Measurements from ENCODE around the gene RHOD.

Gene RHOD

GRCh38 chr11:67024966-67025365 lies 31.7 kb upstream of the RHOD start:
- Histone ChIP-seq H3K4me3 (no peak overlapping the region), H3K36me3 (replicated peaks) (no peaks in the 10 kb centered on the region), H3K9me3 (no peaks in the 10 kb centered on the region), H3K4me1 (peaks cover 5% of the 10 kb centered on the region; the same call in 1 of the 2 replicates), H3K27me3 (ENCODE audit: low read depth) (peaks cover 3% of the 10 kb centered on the region; the same call in 1 of the 2 replicates)
- in situ Hi-C loops (cut with MboI; ENCODE audit: low sequenced_read_pairs), result no loop called here
- no peak for DNase-seq (ENCODE audit: low spot score in 2 of 2)

DNA sequence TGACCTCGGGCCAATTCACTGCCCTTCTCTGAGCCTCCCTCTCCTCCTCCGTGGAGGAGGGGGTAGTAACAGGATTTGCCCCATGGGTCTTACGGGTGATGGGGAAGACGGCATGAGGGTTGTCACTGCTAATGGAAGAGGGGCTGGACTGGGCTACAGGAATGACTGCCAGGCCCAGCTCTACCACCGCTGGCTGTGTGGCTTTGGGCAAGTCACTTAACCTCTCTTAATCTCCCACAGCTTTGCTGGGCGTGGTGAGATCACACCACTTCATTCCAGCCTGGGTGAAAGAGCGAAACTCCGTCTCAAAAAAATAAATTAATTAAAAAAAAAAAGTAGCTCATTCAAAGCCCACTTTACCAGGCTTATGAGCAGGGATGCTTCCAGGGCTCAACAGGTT lies 30.9 kb upstream of the RHOD start:
- no peak for DNase-seq (ENCODE audit: low spot score in 2 of 2)
- in situ Hi-C loops (cut with MboI; ENCODE audit: low sequenced_read_pairs), result no loop called here
- Histone ChIP-seq H3K27me3 (ENCODE audit: low read depth) (peaks cover 3% of the 10 kb centered on the region; the same call in 1 of the 2 replicates), H3K36me3 (replicated peaks) (no peaks in the 10 kb centered on the region), H3K4me3 (no peak overlapping the region), H3K9me3 (no peaks in the 10 kb centered on the region), H3K4me1 (peaks cover 5% of the 10 kb centered on the region; the same call in 1 of the 2 replicates)

GRCh38 chr11:67026941-67027340 lies 29.7 kb upstream of the RHOD start:
- Histone ChIP-seq H3K27me3 (ENCODE audit: low read depth) (peaks cover 3% of the 10 kb centered on the region; the same call in 1 of the 2 replicates), H3K4me1 (peaks cover 5% of the 10 kb centered on the region; the same call in 1 of the 2 replicates), H3K9me3 (no peaks in the 10 kb centered on the region), H3K36me3 (replicated peaks) (no peaks in the 10 kb centered on the region), H3K4me3 (no peak overlapping the region)
- no peak for DNase-seq (ENCODE audit: low spot score in 2 of 2)
- in situ Hi-C loops (cut with MboI; ENCODE audit: low sequenced_read_pairs), result no loop called here

- no peak for DNase-seq (ENCODE audit: low spot score in 2 of 2)
- H3K4me3 ChIP-seq, result no peak overlapping the region
- no peaks in the 10 kb centered on the region for H3K36me3 ChIP-seq (replicated peaks)
- peaks cover 3% of the 10 kb centered on the region; the same call in 1 of the 2 replicates for H3K27me3 ChIP-seq (ENCODE audit: low read depth)
- in situ Hi-C loops (cut with MboI; ENCODE audit: low sequenced_read_pairs), result no loop called here
- H3K4me1 ChIP-seq, result peaks cover 4% of the 10 kb centered on the region; the same call in 1 of the 2 replicates
- H3K9me3 ChIP-seq, result no peaks in the 10 kb centered on the region
Observed at GRCh38 chr11:67027483-67027930, 29.1 kb upstream of the RHOD start.

DNA sequence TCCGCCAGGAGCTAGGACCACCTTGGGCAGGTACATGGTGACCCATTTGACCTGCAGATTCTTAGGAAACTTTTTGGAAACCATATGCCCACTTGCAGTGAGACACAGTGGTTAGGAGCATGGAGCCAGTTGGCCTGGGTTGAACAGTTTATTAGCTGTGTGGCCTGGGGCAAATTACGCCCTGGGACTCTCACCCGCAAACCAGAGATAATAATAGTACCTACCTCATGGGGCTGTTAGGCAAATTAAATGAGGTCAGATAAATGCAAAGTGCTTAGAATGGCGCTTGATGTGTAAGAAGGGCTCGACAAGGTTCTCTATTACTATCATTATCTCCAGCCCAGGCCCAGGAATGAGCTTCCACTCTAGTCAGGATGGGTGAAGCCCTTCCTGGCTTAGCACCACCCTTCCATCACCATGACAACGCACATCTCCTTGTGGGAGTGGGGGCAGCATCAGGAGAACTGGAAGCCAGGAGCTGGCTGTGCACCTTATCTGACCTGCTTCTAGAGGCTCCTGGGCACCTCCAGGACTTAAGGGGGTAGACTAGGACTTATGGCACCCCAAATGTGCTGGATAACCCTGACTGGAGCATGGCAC lies 28.6 kb upstream of the RHOD start:
- H3K4me3 ChIP-seq, result no peak overlapping the region
- no peak for DNase-seq (ENCODE audit: low spot score in 2 of 2)
- H3K27me3 ChIP-seq (ENCODE audit: low read depth), result peaks cover 3% of the 10 kb centered on the region; the same call in 1 of the 2 replicates
- no peaks in the 10 kb centered on the region for H3K9me3 ChIP-seq
- no peaks in the 10 kb centered on the region for H3K4me1 ChIP-seq
- no peaks in the 10 kb centered on the region for H3K36me3 ChIP-seq (replicated peaks)
- in situ Hi-C loops (cut with MboI; ENCODE audit: low sequenced_read_pairs), result no loop called here

DNA sequence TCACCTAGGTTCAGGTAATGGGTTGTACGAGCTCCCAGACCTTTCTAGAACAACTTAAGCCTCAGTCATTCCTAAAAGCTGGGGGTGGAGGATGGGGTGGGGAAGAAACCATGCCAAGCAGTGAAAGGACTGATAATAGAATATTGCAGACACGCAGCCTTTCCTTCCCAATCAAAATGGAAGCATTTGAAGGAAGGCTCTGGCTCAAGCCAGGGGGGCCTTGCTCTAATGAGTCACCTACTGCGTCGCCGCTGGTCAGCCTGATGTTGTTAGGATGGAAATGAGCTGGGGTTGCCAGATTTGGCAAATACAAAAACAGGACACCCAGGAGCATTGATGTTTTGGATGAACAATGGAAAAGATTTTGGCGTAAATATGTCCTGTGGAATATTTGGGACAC lies 27.5 kb upstream of the RHOD start:
- DNase-seq (ENCODE audit: low spot score in 2 of 2), result no peak
- H3K9me3 ChIP-seq, result no peaks in the 10 kb centered on the region

DNA sequence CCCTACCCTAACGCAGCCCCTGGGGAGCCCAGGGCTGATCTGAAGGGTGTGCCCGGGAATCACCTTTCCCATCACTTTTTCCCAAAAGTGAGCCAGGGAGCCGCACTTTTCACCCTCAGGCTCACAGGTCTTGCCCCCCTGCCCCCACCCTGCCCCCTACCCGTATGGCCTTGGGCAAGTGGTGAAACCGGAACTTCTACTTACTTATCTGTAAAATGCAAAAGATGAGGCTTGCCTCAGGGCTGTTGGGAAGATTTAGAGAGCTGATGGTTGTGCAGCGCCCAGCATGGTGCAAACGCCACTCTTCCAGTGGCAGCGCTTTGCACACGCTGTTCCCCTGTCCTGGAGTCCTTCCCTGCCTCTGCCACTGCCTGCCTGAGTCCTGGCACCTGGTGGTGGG lies 25.7 kb upstream of the RHOD start:
- Histone ChIP-seq H3K9me3 (no peaks in the 10 kb centered on the region), H3K4me3 (no peak overlapping the region), H3K27me3 (ENCODE audit: low read depth) (no peaks in the 10 kb centered on the region), H3K36me3 (replicated peaks) (no peaks in the 10 kb centered on the region), H3K4me1 (no peaks in the 10 kb centered on the region)
- no peak for DNase-seq (ENCODE audit: low spot score in 2 of 2)
- in situ Hi-C loops (cut with MboI; ENCODE audit: low sequenced_read_pairs), result no loop called here

More for the DNA sequence above, 27.5 kb upstream of the RHOD start:
- no peaks in the 10 kb centered on the region for H3K36me3 ChIP-seq (replicated peaks)
- H3K27me3 ChIP-seq (ENCODE audit: low read depth), result no peaks in the 10 kb centered on the region
- no peak overlapping the region for H3K4me3 ChIP-seq
- H3K4me1 ChIP-seq, result no peaks in the 10 kb centered on the region
- in situ Hi-C loops (cut with MboI; ENCODE audit: low sequenced_read_pairs), result no loop called here

GRCh38 chr11:67031791-67032561 lies 24.7 kb upstream of the RHOD start:
- DNase-seq (ENCODE audit: low spot score in 2 of 2), result no peak
- no peak overlapping the region for H3K4me3 ChIP-seq
- H3K4me1 ChIP-seq, result no peaks in the 10 kb centered on the region
- in situ Hi-C loops (cut with MboI; ENCODE audit: low sequenced_read_pairs), result no loop called here
- no peaks in the 10 kb centered on the region for H3K27me3 ChIP-seq (ENCODE audit: low read depth)
- H3K36me3 ChIP-seq (replicated peaks), result no peaks in the 10 kb centered on the region
- H3K9me3 ChIP-seq, result no peaks in the 10 kb centered on the region

DNA sequence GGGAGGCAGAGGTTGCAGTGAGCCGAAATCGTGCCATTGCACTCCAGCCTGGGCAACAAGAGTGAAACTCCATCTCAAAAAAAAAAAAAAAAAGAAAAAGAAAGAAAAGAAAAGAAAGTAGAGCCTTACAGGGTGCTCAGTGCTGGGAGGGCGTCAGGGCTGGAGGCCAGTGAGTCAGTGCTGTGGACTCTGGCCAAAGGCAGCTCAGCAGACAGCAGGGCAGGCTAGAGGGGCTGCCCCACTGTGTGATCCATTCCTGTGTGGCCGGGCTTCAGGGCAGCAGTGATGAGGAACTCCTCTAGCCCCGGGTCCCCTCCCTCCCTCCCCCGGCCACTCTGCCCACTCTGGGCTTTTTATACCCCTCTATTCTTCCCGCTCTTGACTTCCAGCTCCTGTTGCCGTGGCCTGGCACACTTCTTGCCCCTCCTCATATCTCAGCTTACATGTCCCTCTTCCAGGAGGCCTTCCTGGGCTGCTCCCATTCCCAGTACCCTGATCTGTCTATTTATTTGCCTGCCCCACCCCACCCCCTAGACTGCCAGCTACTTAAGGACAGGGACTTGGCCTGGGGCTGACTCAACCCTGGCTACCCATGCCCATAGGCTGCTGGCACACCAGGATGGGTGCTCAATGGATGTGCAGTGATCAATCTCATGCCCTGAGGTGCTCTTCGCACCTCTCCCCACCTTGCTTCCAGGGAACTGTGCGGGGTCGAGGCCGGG lies 23.7 kb upstream of the RHOD start:
- no peaks in the 10 kb centered on the region for H3K9me3 ChIP-seq
- in situ Hi-C loops (cut with MboI; ENCODE audit: low sequenced_read_pairs), result no loop called here
- H3K4me3 ChIP-seq, result no peak overlapping the region
- DNase-seq (ENCODE audit: low spot score in 2 of 2), result no peak
- H3K36me3 ChIP-seq (replicated peaks), result no peaks in the 10 kb centered on the region
- H3K27me3 ChIP-seq (ENCODE audit: low read depth), result no peaks in the 10 kb centered on the region
- H3K4me1 ChIP-seq, result no peaks in the 10 kb centered on the region

- no peaks in the 10 kb centered on the region for H3K36me3 ChIP-seq (replicated peaks)
- in situ Hi-C loops (cut with MboI; ENCODE audit: low sequenced_read_pairs), result no loop called here
- no peak overlapping the region for H3K4me3 ChIP-seq
- no peak for DNase-seq (ENCODE audit: low spot score in 2 of 2)
- no peaks in the 10 kb centered on the region for H3K9me3 ChIP-seq
- no peaks in the 10 kb centered on the region for H3K4me1 ChIP-seq
- no peaks in the 10 kb centered on the region for H3K27me3 ChIP-seq (ENCODE audit: low read depth)
Observed at GRCh38 chr11:67033661-67034166, 22.9 kb upstream of the RHOD start.

- Histone ChIP-seq H3K27me3 (ENCODE audit: low read depth) (no peaks in the 10 kb centered on the region), H3K36me3 (replicated peaks) (no peaks in the 10 kb centered on the region), H3K4me1 (no peaks in the 10 kb centered on the region), H3K9me3 (no peaks in the 10 kb centered on the region), H3K4me3 (no peak overlapping the region)
- DNase-seq (ENCODE audit: low spot score in 2 of 2), result no peak
- in situ Hi-C loops (cut with MboI; ENCODE audit: low sequenced_read_pairs), result no loop called here
Observed at GRCh38 chr11:67034350-67034749, 22.3 kb upstream of the RHOD start.

GRCh38 chr11:67040147-67040546 lies 16.5 kb upstream of the RHOD start:
- Histone ChIP-seq H3K4me1 (no peaks in the 10 kb centered on the region), H3K9me3 (no peaks in the 10 kb centered on the region), H3K4me3 (no peak overlapping the region), H3K36me3 (replicated peaks) (no peaks in the 10 kb centered on the region), H3K27me3 (ENCODE audit: low read depth) (no peaks in the 10 kb centered on the region)
- in situ Hi-C loops (cut with MboI; ENCODE audit: low sequenced_read_pairs), result no loop called here
- no peak for DNase-seq (ENCODE audit: low spot score in 2 of 2)

- no peak overlapping the region for H3K4me3 ChIP-seq
- no peaks in the 10 kb centered on the region for H3K27me3 ChIP-seq (ENCODE audit: low read depth)
- no peaks in the 10 kb centered on the region for H3K36me3 ChIP-seq (replicated peaks)
- no peaks in the 10 kb centered on the region for H3K4me1 ChIP-seq
- in situ Hi-C loops (cut with MboI; ENCODE audit: low sequenced_read_pairs), result no loop called here
- no peaks in the 10 kb centered on the region for H3K9me3 ChIP-seq
- no peak for DNase-seq (ENCODE audit: low spot score in 2 of 2)
Observed at GRCh38 chr11:67041602-67042001, 15.0 kb upstream of the RHOD start.

All from HAP-1 (cell line).